ENCODE results near the gene THOC1.

DNA sequence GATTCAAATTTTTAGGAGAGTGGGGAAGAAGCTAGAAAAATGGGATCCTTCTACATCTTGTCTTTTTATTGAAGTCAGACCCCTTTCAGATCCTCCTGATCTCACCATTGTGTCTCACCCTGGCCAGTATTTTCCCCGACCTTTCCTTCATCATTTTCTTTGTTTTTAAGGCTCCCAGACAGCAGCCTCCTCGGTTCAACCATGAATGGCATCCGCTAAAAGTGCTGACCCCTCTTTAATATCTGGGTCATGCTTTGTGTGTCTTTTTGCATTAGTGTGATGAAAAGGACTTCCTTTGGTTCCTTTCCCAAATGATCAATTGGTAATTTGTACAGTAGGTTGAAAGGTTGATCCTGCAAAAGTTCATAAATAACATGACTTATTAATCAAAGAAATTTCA lies 26.7 kb upstream of the THOC1 start:
- TF ChIP-seq POLR2A (IDR thresholded peaks at IDR 0.05; ENCODE audit: low read depth, low read length): no peak
- TF ChIP-seq, protein P1, sequence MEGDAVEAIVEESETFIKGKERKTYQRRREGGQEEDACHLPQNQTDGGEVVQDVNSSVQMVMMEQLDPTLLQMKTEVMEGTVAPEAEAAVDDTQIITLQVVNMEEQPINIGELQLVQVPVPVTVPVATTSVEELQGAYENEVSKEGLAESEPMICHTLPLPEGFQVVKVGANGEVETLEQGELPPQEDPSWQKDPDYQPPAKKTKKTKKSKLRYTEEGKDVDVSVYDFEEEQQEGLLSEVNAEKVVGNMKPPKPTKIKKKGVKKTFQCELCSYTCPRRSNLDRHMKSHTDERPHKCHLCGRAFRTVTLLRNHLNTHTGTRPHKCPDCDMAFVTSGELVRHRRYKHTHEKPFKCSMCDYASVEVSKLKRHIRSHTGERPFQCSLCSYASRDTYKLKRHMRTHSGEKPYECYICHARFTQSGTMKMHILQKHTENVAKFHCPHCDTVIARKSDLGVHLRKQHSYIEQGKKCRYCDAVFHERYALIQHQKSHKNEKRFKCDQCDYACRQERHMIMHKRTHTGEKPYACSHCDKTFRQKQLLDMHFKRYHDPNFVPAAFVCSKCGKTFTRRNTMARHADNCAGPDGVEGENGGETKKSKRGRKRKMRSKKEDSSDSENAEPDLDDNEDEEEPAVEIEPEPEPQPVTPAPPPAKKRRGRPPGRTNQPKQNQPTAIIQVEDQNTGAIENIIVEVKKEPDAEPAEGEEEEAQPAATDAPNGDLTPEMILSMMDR (IDR thresholded peaks at IDR 0.05; ENCODE audit: extremely low read depth in 1 of 2, insufficient read depth in 1 of 2, low read depth in 1 of 2, low read length in 2 of 2): no peak
- TF ChIP-seq EZH2 (IDR thresholded peaks at IDR 0.05; ENCODE audit: borderline replicate concordance, low read depth, low read length, severe bottlenecking): no peak
- no peak for TF ChIP-seq GATA2 (IDR thresholded peaks at IDR 0.05; ENCODE audit: insufficient read depth, insufficient read length, low read depth, low read length)
- TF ChIP-seq POLR2AphosphoS5 (IDR thresholded peaks at IDR 0.05; ENCODE audit: insufficient read depth, low read depth, low read length): no peak
- TF ChIP-seq, protein P2, sequence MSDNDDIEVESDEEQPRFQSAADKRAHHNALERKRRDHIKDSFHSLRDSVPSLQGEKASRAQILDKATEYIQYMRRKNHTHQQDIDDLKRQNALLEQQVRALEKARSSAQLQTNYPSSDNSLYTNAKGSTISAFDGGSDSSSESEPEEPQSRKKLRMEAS (IDR thresholded peaks at IDR 0.05; ENCODE audit: insufficient read depth, insufficient read length): no peak
- no peak for TF ChIP-seq FOS (IDR thresholded peaks at IDR 0.05; ENCODE audit: borderline replicate concordance, insufficient read depth, low read length)
- no peak for TF ChIP-seq JUN (IDR thresholded peaks at IDR 0.05; ENCODE audit: borderline replicate concordance, insufficient read depth, insufficient read length, low read depth)
